Measurements from ENCODE around the gene ALK. TPM values are rescaled to one million over a fixed set of nuclear protein-coding genes. Genes with fewer than 3 reads are reported as not detected.

The ALK gene
- total RNA-seq, 2 donors from 2014 or later, result 0.13 to 0.46 TPM

DNA sequence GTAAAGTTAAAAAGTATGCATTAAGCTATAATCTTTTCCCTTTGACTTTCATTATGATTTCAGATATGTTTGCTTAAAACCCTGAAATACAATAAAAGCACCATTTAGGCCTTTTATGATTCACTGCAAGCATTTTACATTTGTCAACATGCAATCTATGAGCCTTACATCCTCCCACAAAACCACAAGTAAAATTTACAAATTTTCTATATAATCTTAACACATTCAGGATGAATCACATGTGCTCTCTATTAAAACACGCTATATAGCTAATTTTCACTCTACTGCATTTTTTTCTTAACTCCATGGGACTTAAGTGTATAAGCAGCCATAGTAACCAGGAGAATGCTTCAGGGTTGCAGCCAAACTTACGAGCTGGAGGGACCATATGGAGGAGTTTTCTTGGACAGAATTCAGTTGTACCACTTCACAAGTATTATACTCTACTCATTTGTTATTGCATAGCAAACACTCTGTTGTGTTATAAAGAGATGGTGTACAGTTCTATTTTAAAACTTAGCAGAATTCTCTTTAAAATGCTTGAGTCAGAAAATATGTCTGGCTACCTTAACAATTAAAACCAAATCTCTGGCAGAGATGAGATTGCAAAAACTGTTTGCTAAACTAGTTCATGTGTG, 293.2 kb downstream of the ALK start:
- Histone ChIP-seq H3K27ac (ENCODE audit: low read depth, low read length) (no peak overlapping the region), H3K9ac (ENCODE audit: extremely low read depth, low read length, poor library complexity, severe bottlenecking) (no peak overlapping the region), H3K4me1 (ENCODE audit: control insufficient read depth, insufficient read depth, low read length) (no peaks in the 10 kb centered on the region), H3K4me3 (ENCODE audit: low read length) (no peak overlapping the region), H3K36me3 (ENCODE audit: control insufficient read depth, insufficient read depth, low read length) (no peaks in the 10 kb centered on the region), H3K9me3 (ENCODE audit: control insufficient read depth, low read length) (no peaks in the 10 kb centered on the region), H3K27me3 (ENCODE audit: control insufficient read depth, insufficient read depth, low read length, poor library complexity, severe bottlenecking) (no peaks in the 10 kb centered on the region)
- TF ChIP-seq, protein P1, sequence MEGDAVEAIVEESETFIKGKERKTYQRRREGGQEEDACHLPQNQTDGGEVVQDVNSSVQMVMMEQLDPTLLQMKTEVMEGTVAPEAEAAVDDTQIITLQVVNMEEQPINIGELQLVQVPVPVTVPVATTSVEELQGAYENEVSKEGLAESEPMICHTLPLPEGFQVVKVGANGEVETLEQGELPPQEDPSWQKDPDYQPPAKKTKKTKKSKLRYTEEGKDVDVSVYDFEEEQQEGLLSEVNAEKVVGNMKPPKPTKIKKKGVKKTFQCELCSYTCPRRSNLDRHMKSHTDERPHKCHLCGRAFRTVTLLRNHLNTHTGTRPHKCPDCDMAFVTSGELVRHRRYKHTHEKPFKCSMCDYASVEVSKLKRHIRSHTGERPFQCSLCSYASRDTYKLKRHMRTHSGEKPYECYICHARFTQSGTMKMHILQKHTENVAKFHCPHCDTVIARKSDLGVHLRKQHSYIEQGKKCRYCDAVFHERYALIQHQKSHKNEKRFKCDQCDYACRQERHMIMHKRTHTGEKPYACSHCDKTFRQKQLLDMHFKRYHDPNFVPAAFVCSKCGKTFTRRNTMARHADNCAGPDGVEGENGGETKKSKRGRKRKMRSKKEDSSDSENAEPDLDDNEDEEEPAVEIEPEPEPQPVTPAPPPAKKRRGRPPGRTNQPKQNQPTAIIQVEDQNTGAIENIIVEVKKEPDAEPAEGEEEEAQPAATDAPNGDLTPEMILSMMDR (conservative IDR thresholded peaks at IDR 0.05), result no peak
- no peak for DNase-seq
- Mint-ChIP-seq H3K4me3 (no peak overlapping the region), H3K27me3 (ENCODE audit: insufficient read depth) (peaks cover 7% of the 10 kb centered on the region), H3K4me1 (peaks cover 19% of the 10 kb centered on the region), H3K36me3 (ENCODE audit: low read depth) (no peaks in the 10 kb centered on the region), H3K27ac (no peak overlapping the region), H3K9me3 (no peaks in the 10 kb centered on the region)
- 98 to 100% methylated on average over 1 to 2 of the region's 2 CpGs for WGBS, 2 experiments (ENCODE audit: insufficient coverage in 1 of 2, insufficient read length in 1 of 2)

- no peak overlapping the region for H3K4me3 Mint-ChIP-seq
- Histone ChIP-seq H3K27ac (ENCODE audit: low read depth, low read length) (peak overlapping the region; percentile 35), H3K4me3 (ENCODE audit: low read length) (no peak overlapping the region), H3K27me3 (ENCODE audit: control insufficient read depth, insufficient read depth, low read length, poor library complexity, severe bottlenecking) (no peaks in the 10 kb centered on the region), H3K9ac (ENCODE audit: extremely low read depth, low read length, poor library complexity, severe bottlenecking) (no peak overlapping the region), H3K36me3 (ENCODE audit: control insufficient read depth, insufficient read depth, low read length) (no peaks in the 10 kb centered on the region), H3K9me3 (ENCODE audit: control insufficient read depth, low read length) (peaks cover 5% of the 10 kb centered on the region), H3K4me1 (ENCODE audit: control insufficient read depth, insufficient read depth, low read length) (no peaks in the 10 kb centered on the region)
- peaks cover 19% of the 10 kb centered on the region for H3K4me1 Mint-ChIP-seq
- 42% methylated on average over 5 of the region's 5 CpGs; no CpG with 5 or more reads in 1 of the 2 experiments for WGBS, 2 experiments (ENCODE audit: insufficient coverage in 1 of 2, insufficient read length in 1 of 2)
- H3K36me3 Mint-ChIP-seq (ENCODE audit: low read depth), result no peaks in the 10 kb centered on the region
- H3K27me3 Mint-ChIP-seq (ENCODE audit: insufficient read depth), result peaks cover 11% of the 10 kb centered on the region
- H3K9me3 Mint-ChIP-seq, result peaks cover 4% of the 10 kb centered on the region
- DNase-seq, result peak; percentile 84
- no peak overlapping the region for H3K27ac Mint-ChIP-seq
- TF ChIP-seq, protein P1 (conservative IDR thresholded peaks at IDR 0.05), result no peak
These were observed 294.1 kb downstream of the ALK start for GRCh38 chr2:29627279-29627711.

GRCh38 chr2:29620890-29621289, 300.5 kb downstream of the ALK start:
- no peak overlapping the region for H3K27ac ChIP-seq (ENCODE audit: low read depth, low read length)
- Mint-ChIP-seq H3K4me1 (peaks cover 12% of the 10 kb centered on the region), H3K4me3 (no peak overlapping the region), H3K27me3 (ENCODE audit: insufficient read depth) (peaks cover 31% of the 10 kb centered on the region), H3K27ac (no peak overlapping the region), H3K9me3 (peaks cover 5% of the 10 kb centered on the region), H3K36me3 (ENCODE audit: low read depth) (no peaks in the 10 kb centered on the region)
- H3K36me3 ChIP-seq (ENCODE audit: control insufficient read depth, insufficient read depth, low read length), result no peaks in the 10 kb centered on the region
- H3K27me3 ChIP-seq (ENCODE audit: control insufficient read depth, insufficient read depth, low read length, poor library complexity, severe bottlenecking), result no peaks in the 10 kb centered on the region
- no peak for DNase-seq
- 96 to 100% methylated on average over 1 of the region's 1 CpG for WGBS, 2 experiments (ENCODE audit: insufficient coverage in 1 of 2, insufficient read length in 1 of 2)
- peaks cover 5% of the 10 kb centered on the region for H3K9me3 ChIP-seq (ENCODE audit: control insufficient read depth, low read length)
- no peak overlapping the region for H3K4me3 ChIP-seq (ENCODE audit: low read length)
- TF ChIP-seq, protein P1 (conservative IDR thresholded peaks at IDR 0.05), result no peak
- no peak overlapping the region for H3K9ac ChIP-seq (ENCODE audit: extremely low read depth, low read length, poor library complexity, severe bottlenecking)
- H3K4me1 ChIP-seq (ENCODE audit: control insufficient read depth, insufficient read depth, low read length), result peaks cover 1% of the 10 kb centered on the region
